Measurements from ENCODE around the gene ARHGAP18. TPM values are rescaled to one million over a fixed set of nuclear protein-coding genes. Genes with fewer than 3 reads are reported as not detected.

Gene ARHGAP18
- total and polyA plus RNA-seq, 10 of the 15 experiments (the other 5 are each of a cell fraction or from before 2014, with no cell fraction given): 18.2 to 52.2 (median 31.7) TPM

- peak; percentile 89 for TF ChIP-seq CREB1 (IDR thresholded peaks at IDR 0.05; ENCODE audit: low read depth)
- peak; percentile 69 for TF ChIP-seq POLR2AphosphoS5 (IDR thresholded peaks at IDR 0.05; ENCODE audit: low read length)
- TF ChIP-seq FOXM1 (IDR thresholded peaks at IDR 0.05; ENCODE audit: low read depth, low read length): peak; percentile 94
- TF ChIP-seq TBL1XR1 (IDR thresholded peaks at IDR 0.05; ENCODE audit: low read depth, low read length): peak; percentile 85
- no peak for TF ChIP-seq SIX5 (IDR thresholded peaks at IDR 0.05; ENCODE audit: low read depth, low read length, severe bottlenecking)
- no peak for TF ChIP-seq CTCF (IDR thresholded peaks at IDR 0.05 in 2 of 3, conservative IDR thresholded peaks at IDR 0.05 in 1 of 3; ENCODE audit: control insufficient read depth in 2 of 3, extremely low read depth in 1 of 3, insufficient read depth in 1 of 3, low read depth in 3 of 3, low read length in 3 of 3)
- TF ChIP-seq USF2 (IDR thresholded peaks at IDR 0.05; ENCODE audit: borderline replicate concordance, low read depth, low read length): no peak
- TF ChIP-seq SP1 (IDR thresholded peaks at IDR 0.05; ENCODE audit: low read depth, low read length): peak; percentile 80
- no peak; the same call in 1 of the 2 replicates for TF ChIP-seq MAX (IDR thresholded peaks at IDR 0.05; ENCODE audit: low read depth, low read length)
- peak; percentile 99 for TF ChIP-seq MEF2B (IDR thresholded peaks at IDR 0.05; ENCODE audit: partially characterized antibody, poor library complexity, severe bottlenecking)
- TF ChIP-seq MEF2A (IDR thresholded peaks at IDR 0.05; ENCODE audit: insufficient read depth, low read depth, low read length): peak; percentile 96
- no peak for TF ChIP-seq CEBPZ (IDR thresholded peaks at IDR 0.05; ENCODE audit: low read depth, low read length)
- TF ChIP-seq CBX5 (IDR thresholded peaks at IDR 0.05; ENCODE audit: low read depth): peak; percentile 93
- no peak for TF ChIP-seq HCFC1 (IDR thresholded peaks at IDR 0.05; ENCODE audit: low read length)
- 0 out of 2 replicates have a peak, but pooled peaks have one; percentile 60 for TF ChIP-seq GABPA (IDR thresholded peaks at IDR 0.05; ENCODE audit: low read depth)
- TF ChIP-seq HDAC2 (IDR thresholded peaks at IDR 0.05): no peak
- TF ChIP-seq KLF5 (IDR thresholded peaks at IDR 0.05; ENCODE audit: partially characterized antibody): no peak
- no peak for TF ChIP-seq POLR2AphosphoS2 (IDR thresholded peaks at IDR 0.05; ENCODE audit: low read depth, low read length)
- no peak for TF ChIP-seq ZBTB11 (CRISPR knock-in tag; IDR thresholded peaks at IDR 0.05)
- TF ChIP-seq ZSCAN29 (IDR thresholded peaks at IDR 0.05): no peak
These were observed 26.2 kb downstream of the ARHGAP18 start (continued) for GRCh38 chr6:129683601-129684322.

All from GM12878 (cell line).